CD14-positive monocyte (primary cell): ENCODE measurements around the gene CARD11. TPM values are rescaled to one million over a fixed set of nuclear protein-coding genes. Genes with fewer than 3 reads are reported as not detected.

ENCODE experiments used
- DNase-seq, 3 donors: peaks; one replicate each; pipeline ENCODE4 v3.0.0-alpha.2; 2011 to 2022
- H2AFZ ChIP-seq: 2 replicates; pipeline ENCODE4 v1.6.0; 2012; ENCODE audit warnings: mild to moderate bottlenecking, low read depth, low read length, inconsistent platforms; ENCODE audit not compliant: insufficient read depth, poor library complexity, severe bottlenecking
- H3K27ac ChIP-seq, 2 donors: 1 replicate in 1 of 2; 2 replicates in 1 of 2; pipeline ENCODE4 v1.5.1; 2012 to 2013; ENCODE audit warnings: low read length in 2 of 2, control low read depth in 1 of 2, inconsistent platforms in 1 of 2, low read depth in 1 of 2, mild to moderate bottlenecking in 1 of 2
- H3K27me3 ChIP-seq, 2 donors: one replicate each; pipeline versions ENCODE4 v1.6.0 to v1.6.1; 2011 to 2013; ENCODE audit warnings: low read length in 2 of 2; ENCODE audit not compliant: control insufficient read depth in 2 of 2, insufficient read depth in 2 of 2
- H3K36me3 ChIP-seq, 2 donors: replicated peaks in 1 of 2; 1 replicate in 1 of 2; 2 replicates in 1 of 2; pipeline versions ENCODE4 v1.5.1 to v1.6.1; 2012 to 2013; ENCODE audit warnings: low read length in 2 of 2, control low read depth in 1 of 2, inconsistent platforms in 1 of 2, mild to moderate bottlenecking in 1 of 2; ENCODE audit not compliant: insufficient read depth in 2 of 2, control insufficient read depth in 1 of 2
- H3K4me1 ChIP-seq, 2 donors: 1 replicate in 1 of 2; 2 replicates in 1 of 2; pipeline versions ENCODE4 v1.5.1 to v1.6.1; 2012 to 2013; ENCODE audit warnings: low read length in 2 of 2, control low read depth in 1 of 2, inconsistent platforms in 1 of 2, mild to moderate bottlenecking in 1 of 2, moderate library complexity in 1 of 2; ENCODE audit not compliant: insufficient read depth in 2 of 2, control insufficient read depth in 1 of 2
- H3K4me2 ChIP-seq: replicated peaks from 2 replicates; pipeline ENCODE3; 2012; ENCODE audit warnings: low read length, moderate library complexity, mild to moderate bottlenecking; ENCODE audit not compliant: poor library complexity, severe bottlenecking; ENCODE audit errors: extremely low read depth
- H3K4me3 ChIP-seq, 3 experiments: fragments of 200-600 bp in 1 of 3; sonication (generic) in 1 of 3; replicated peaks in 1 of 3; 1 replicate in 2 of 3; 2 replicates in 1 of 3; pipeline ENCODE4 v1.5.1; 2011 to 2013; ENCODE audit warnings: low read length in 3 of 3, mild to moderate bottlenecking in 3 of 3, control low read depth in 2 of 3, low read depth in 2 of 3, inconsistent platforms in 1 of 3, moderate library complexity in 1 of 3
- H3K79me2 ChIP-seq: 2 replicates; pipeline ENCODE4 v1.6.0; 2012; ENCODE audit warnings: mild to moderate bottlenecking, control low read depth, inconsistent platforms, low read length, moderate library complexity; ENCODE audit not compliant: insufficient read depth
- H3K9ac ChIP-seq: 2 replicates; pipeline ENCODE4 v1.6.0; 2017; ENCODE audit warnings: low read length, mild to moderate bottlenecking; ENCODE audit not compliant: insufficient read depth, poor library complexity, severe bottlenecking
- H3K9me3 ChIP-seq, 2 donors: replicated peaks in 1 of 2; 1 replicate in 1 of 2; 2 replicates in 1 of 2; pipeline versions ENCODE4 v1.5.1 to v1.6.1; 2012 to 2013; ENCODE audit warnings: low read length in 2 of 2, control low read depth in 1 of 2; ENCODE audit not compliant: control insufficient read depth in 1 of 2, insufficient read depth in 1 of 2
- H4K20me1 ChIP-seq: 2 replicates; pipeline ENCODE4 v1.6.0; 2012; ENCODE audit warnings: mild to moderate bottlenecking, low read length, control low read depth, moderate library complexity; ENCODE audit not compliant: insufficient read depth
- H3K27ac Mint-ChIP-seq, 7 donors: one replicate each; pipeline ENCODE4 v1.8.0; 2020; ENCODE audit warnings: mild to moderate bottlenecking in 7 of 7, mixed read lengths in 7 of 7, moderate library complexity in 6 of 7, inconsistent platforms in 2 of 7
- H3K27me3 Mint-ChIP-seq, 3 donors: one replicate each; pipeline ENCODE4 v1.8.0; 2021 to 2022; ENCODE audit warnings: low read depth in 3 of 3, mild to moderate bottlenecking in 3 of 3, mixed read lengths in 3 of 3, moderate library complexity in 3 of 3, inconsistent platforms in 1 of 3
- H3K36me3 Mint-ChIP-seq, 2 donors: one replicate each; pipeline ENCODE4 v1.8.0; 2020; ENCODE audit warnings: mixed read lengths in 2 of 2, inconsistent platforms in 1 of 2, mild to moderate bottlenecking in 1 of 2
- H3K4me1 Mint-ChIP-seq: one replicate; pipeline ENCODE4 v1.8.0; 2020; ENCODE audit warnings: mild to moderate bottlenecking, mixed read lengths
- H3K4me3 Mint-ChIP-seq, 2 donors: one replicate each; pipeline ENCODE4 v1.8.0; 2020; ENCODE audit warnings: mild to moderate bottlenecking in 2 of 2, mixed read lengths in 2 of 2, moderate library complexity in 1 of 2
- H3K9me3 Mint-ChIP-seq, 7 donors: one replicate each; pipeline ENCODE4 v1.8.0; 2020 to 2022; ENCODE audit warnings: mixed read lengths in 7 of 7, mild to moderate bottlenecking in 6 of 7, moderate library complexity in 6 of 7, inconsistent platforms in 2 of 7
- WGBS: methylation state at CpG from one replicate; pipeline ENCODE4 v1.1.5; 2013; ENCODE audit warnings: missing lambda C conversion rate; ENCODE audit not compliant: insufficient coverage; 5-methylcytosine and 5-hydroxymethylcytosine counted together
- intact Hi-C, 2 donors: fragments of 100-400 bp; cut with micrococcal nuclease; formaldehyde crosslinking; loops; one replicate each; pipeline versions ENCODE4 v1.15.0 to v1.15.1; 2023
- polyA plus RNA-seq, 3 donors: library from polyadenylated mRNA; depleted of rRNA in 1 of 3; unstranded in 2 of 3; stranded (reverse) in 1 of 3; fragments of 300-500 nt in 2 of 3; fragments of >200 nt in 1 of 3; fragmentation: Illumina TruSeq in 2 of 3; gene quantifications; 1 replicate in 2 of 3; 2 replicates in 1 of 3; pipeline ENCODE4 v1.2.3, GENCODE V29; 2012 to 2021
- TF ChIP-seq, protein P1 (sequence below): fragments of 200-600 bp; IDR thresholded peaks from one replicate; pipeline ENCODE4 v1.8.0; 2022; ENCODE audit warnings: antibody characterized with exemption, mild to moderate bottlenecking

The CARD11 gene
- polyA plus RNA-seq, 3 donors: 0.04 to 0.17 TPM; not detected in 1

DNA sequence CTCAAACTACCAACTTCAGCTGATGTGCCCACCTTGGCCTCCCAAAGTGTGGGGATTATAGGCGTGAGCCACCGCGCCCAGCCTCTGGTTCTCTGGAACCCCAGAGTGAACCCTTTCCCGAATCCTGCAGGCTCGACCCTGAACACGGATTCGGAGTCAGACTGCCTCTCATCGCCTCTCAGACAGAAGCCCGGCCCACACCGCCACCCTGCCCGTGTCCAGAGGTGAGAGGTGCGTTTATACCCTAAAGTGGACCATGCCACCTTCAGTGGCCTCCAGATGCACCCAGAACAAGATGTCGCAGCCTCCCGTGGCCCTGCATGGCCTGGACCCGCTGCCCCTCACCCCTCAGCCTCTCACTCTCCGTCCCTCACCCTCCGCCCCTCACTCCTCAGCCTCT, 134.6 kb downstream of the CARD11 start:
- Histone ChIP-seq H3K27me3 (no peaks in the 10 kb centered on the region), H3K4me3 (no peak overlapping the region), H3K79me2 (no peaks in the 10 kb centered on the region), H3K9ac (no peak overlapping the region), H3K4me1 (no peaks in the 10 kb centered on the region), H3K9me3 (peaks cover 0 to 4% of the 10 kb centered on the region in 2 donors), H4K20me1 (no peaks in the 10 kb centered on the region), H3K4me2 (no peak overlapping the region), H2AFZ (no peak overlapping the region), H3K27ac (no peak overlapping the region), H3K36me3 (no peaks in the 10 kb centered on the region)
- TF ChIP-seq, protein P1, sequence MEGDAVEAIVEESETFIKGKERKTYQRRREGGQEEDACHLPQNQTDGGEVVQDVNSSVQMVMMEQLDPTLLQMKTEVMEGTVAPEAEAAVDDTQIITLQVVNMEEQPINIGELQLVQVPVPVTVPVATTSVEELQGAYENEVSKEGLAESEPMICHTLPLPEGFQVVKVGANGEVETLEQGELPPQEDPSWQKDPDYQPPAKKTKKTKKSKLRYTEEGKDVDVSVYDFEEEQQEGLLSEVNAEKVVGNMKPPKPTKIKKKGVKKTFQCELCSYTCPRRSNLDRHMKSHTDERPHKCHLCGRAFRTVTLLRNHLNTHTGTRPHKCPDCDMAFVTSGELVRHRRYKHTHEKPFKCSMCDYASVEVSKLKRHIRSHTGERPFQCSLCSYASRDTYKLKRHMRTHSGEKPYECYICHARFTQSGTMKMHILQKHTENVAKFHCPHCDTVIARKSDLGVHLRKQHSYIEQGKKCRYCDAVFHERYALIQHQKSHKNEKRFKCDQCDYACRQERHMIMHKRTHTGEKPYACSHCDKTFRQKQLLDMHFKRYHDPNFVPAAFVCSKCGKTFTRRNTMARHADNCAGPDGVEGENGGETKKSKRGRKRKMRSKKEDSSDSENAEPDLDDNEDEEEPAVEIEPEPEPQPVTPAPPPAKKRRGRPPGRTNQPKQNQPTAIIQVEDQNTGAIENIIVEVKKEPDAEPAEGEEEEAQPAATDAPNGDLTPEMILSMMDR: no peak
- Mint-ChIP-seq H3K27ac (no peak overlapping the region), H3K4me3 (no peak overlapping the region), H3K4me1 (no peaks in the 10 kb centered on the region), H3K27me3 (peaks cover 0 to 3% (median 2%) of the 10 kb centered on the region in 3 donors), H3K9me3 (peaks cover 0 to 6% (median 3%) of the 10 kb centered on the region in 7 donors), H3K36me3 (no peaks in the 10 kb centered on the region)
- intact Hi-C loops: no loop called here
- DNase-seq: no peak
- WGBS: 100% methylated on average over 7 of the region's 17 CpGs

DNA sequence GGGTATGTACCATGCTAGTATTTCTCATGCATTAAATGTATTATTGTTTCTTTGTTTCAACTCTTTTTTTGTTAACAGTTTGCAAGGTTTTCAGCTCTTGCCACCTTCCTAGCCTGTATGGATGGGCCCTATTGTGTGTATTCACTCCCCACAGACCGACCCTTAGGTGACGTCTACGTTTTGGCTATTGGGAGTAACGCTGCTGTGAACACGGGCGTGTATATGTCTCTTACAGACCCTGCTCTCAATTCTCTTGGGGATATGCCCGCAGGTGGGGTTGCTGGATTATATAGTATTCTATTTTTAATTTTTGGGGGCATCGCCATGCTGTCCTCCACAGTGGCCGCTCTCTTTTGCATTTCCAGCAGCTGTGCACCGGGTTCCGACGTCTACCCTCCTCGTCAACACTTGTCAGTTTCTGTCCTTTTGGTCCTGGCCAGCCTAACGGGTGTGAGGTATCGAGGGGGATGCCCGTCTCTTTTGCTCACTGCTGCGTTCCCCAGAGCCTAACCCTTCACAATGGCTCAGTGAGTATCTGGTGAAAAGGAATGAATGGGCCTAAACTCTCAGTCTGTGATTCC, 135.5 kb downstream of the CARD11 start:
- no peak overlapping the region for H3K4me2 ChIP-seq
- H3K27ac Mint-ChIP-seq: no peak overlapping the region

More for the DNA sequence above, 135.5 kb downstream of the CARD11 start:
- H2AFZ ChIP-seq: no peak overlapping the region
- Mint-ChIP-seq H3K27me3 (peaks cover 0 to 3% (median 2%) of the 10 kb centered on the region in 3 donors), H3K36me3 (no peaks in the 10 kb centered on the region), H3K4me3 (no peak overlapping the region), H3K4me1 (no peaks in the 10 kb centered on the region), H3K9me3 (peaks cover 0 to 6% (median 3%) of the 10 kb centered on the region in 7 donors)
- no peak overlapping the region for H3K4me3 ChIP-seq
- H3K9ac ChIP-seq: no peak overlapping the region
- intact Hi-C loops: no loop called here
- H3K79me2 ChIP-seq: no peaks in the 10 kb centered on the region
- no peaks in the 10 kb centered on the region for H3K27me3 ChIP-seq
- H3K36me3 ChIP-seq: no peaks in the 10 kb centered on the region
- no peaks in the 10 kb centered on the region for H4K20me1 ChIP-seq
- 97% methylated on average over 6 of the region's 17 CpGs for WGBS
- no peaks in the 10 kb centered on the region for H3K4me1 ChIP-seq
- TF ChIP-seq, protein P1: no peak
- no peak overlapping the region for H3K27ac ChIP-seq
- DNase-seq: no peak
- peaks cover 0 to 4% of the 10 kb centered on the region in 2 donors for H3K9me3 ChIP-seq
